Epithelial cell of proximal tubule (primary cell): ENCODE results near the gene GRK6. TPM values are rescaled to one million over a fixed set of nuclear protein-coding genes. Genes with fewer than 3 reads are reported as not detected.

ENCODE experiments used
- DNase-seq: peaks from one replicate; pipeline ENCODE4 v3.0.0-alpha.2; 2011; ENCODE audit warnings: low read depth
- H3K4me3 ChIP-seq: 2 replicates; pipeline ENCODE4 v1.5.1; 2011; ENCODE audit warnings: low read depth, mild to moderate bottlenecking, low read length
- CTCF ChIP-seq: conservative IDR thresholded peaks from 2 replicates; pipeline ENCODE4 v1.5.1; 2012; ENCODE audit warnings: low read depth, mild to moderate bottlenecking, low read length
- total RNA-seq: library from RNA; depleted of rRNA; stranded (reverse); fragments of >200 nt; gene quantifications from 2 replicates; pipeline ENCODE4 v1.2.3, GENCODE V29; 2015

The GRK6 gene
- total RNA-seq, 1 donor from 2014 or later = 95.8 TPM

- DNase-seq = no peak
- TF ChIP-seq CTCF = no peak
- no peak overlapping the region for H3K4me3 ChIP-seq
Observed at GRCh38 chr5:177435847-177436536, 9.5 kb downstream of the GRK6 start.

- no peak for DNase-seq
- no peak overlapping the region for H3K4me3 ChIP-seq
- TF ChIP-seq CTCF = no peak
Observed at GRCh38 chr5:177437623-177438022, 11.1 kb downstream of the GRK6 start.

- TF ChIP-seq CTCF = no peak
- H3K4me3 ChIP-seq = no peak overlapping the region
- no peak for DNase-seq
Observed at GRCh38 chr5:177438468-177438867, 12.0 kb downstream of the GRK6 start.

GRCh38 chr5:177439518-177440053, 13.1 kb downstream of the GRK6 start:
- no peak for DNase-seq
- no peak for TF ChIP-seq CTCF
- no peak overlapping the region for H3K4me3 ChIP-seq

- DNase-seq = no peak
- no peak for TF ChIP-seq CTCF
- no peak overlapping the region for H3K4me3 ChIP-seq
Observed at GRCh38 chr5:177440211-177440989, 13.9 kb downstream of the GRK6 start.

GRCh38 chr5:177440990-177441780, 14.7 kb downstream of the GRK6 start:
- no peak overlapping the region for H3K4me3 ChIP-seq
- TF ChIP-seq CTCF = no peak
- no peak for DNase-seq
